GM18511 (cell line): Measurements from ENCODE around the gene P2RY8.
"Not testable (repeated sequence)": the region's sequence is repeated elsewhere in the genome, so short reads cannot be mapped to it uniquely, and the experiment has no call there.

Source experiments
- ATAC-seq: cut with Tn5 transposase; IDR thresholded peaks from one replicate; pipeline ENCODE4 v1.9.1; 2021; ENCODE audit warnings: mild to moderate bottlenecking, moderate library complexity; ENCODE audit not compliant: unreplicated experiment

Gene P2RY8

GRCh38 chrX:1537031-1537715 is at the start of gene P2RY8:
P2RY8 (minus strand) TSS chrX:1537185; CDS start chrX:1466558, 70,627 bp downstream.
- peak; percentile 66 for ATAC-seq

- ATAC-seq, result no peak
Measured at GRCh38 chrX:1584237-1585011, 47.4 kb upstream of the P2RY8 start.

GRCh38 chrX:1582686-1583437 is 45.9 kb upstream of the P2RY8 start:
- ATAC-seq, result peak; percentile 56

- ATAC-seq, result peak; percentile 51
Measured at GRCh38 chrX:1581132-1581531, 44.1 kb upstream of the P2RY8 start.

- ATAC-seq, result no peak
Measured at GRCh38 chrX:1578511-1579173, 41.7 kb upstream of the P2RY8 start.

- ATAC-seq, result no peak
Measured at GRCh38 chrX:1577845-1578244, 40.9 kb upstream of the P2RY8 start.

GRCh38 chrX:1576201-1576992 is 39.4 kb upstream of the P2RY8 start:
- no peak for ATAC-seq

- ATAC-seq, result not testable (repeated sequence)
Measured at GRCh38 chrX:1574181-1574580, 37.2 kb upstream of the P2RY8 start.

- peak; percentile 69 for ATAC-seq
Measured at GRCh38 chrX:1564750-1565683, 28.0 kb upstream of the P2RY8 start.

- ATAC-seq, result not testable (repeated sequence)
Measured at GRCh38 chrX:1564077-1564476, 27.1 kb upstream of the P2RY8 start.

- no peak for ATAC-seq
Measured at GRCh38 chrX:1561164-1561563, 24.2 kb upstream of the P2RY8 start.

GRCh38 chrX:1558761-1559468 is 21.9 kb upstream of the P2RY8 start:
- ATAC-seq, result no peak

- ATAC-seq, result not testable (repeated sequence)
Measured at GRCh38 chrX:1557442-1557841, 20.5 kb upstream of the P2RY8 start.

GRCh38 chrX:1555370-1555769 is 18.4 kb upstream of the P2RY8 start:
- no peak for ATAC-seq

- ATAC-seq, result no peak
Measured at GRCh38 chrX:1554469-1555210, 17.7 kb upstream of the P2RY8 start.

- no peak for ATAC-seq
Measured at GRCh38 chrX:1551959-1552546, 15.1 kb upstream of the P2RY8 start.

- ATAC-seq, result no peak
Measured at GRCh38 chrX:1546691-1547251, 9.8 kb upstream of the P2RY8 start.
